ENCODE measurements around the gene EFCAB9.
"Not testable (repeated sequence)": the region's sequence is repeated elsewhere in the genome, so short reads cannot be mapped to it uniquely, and the experiment has no call there.

The EFCAB9 gene

GRCh38 chr5:172188893-172189692 is 4.9 kb upstream of the EFCAB9 start:
- peak; percentile 32 for DNase-seq (ENCODE audit: low read depth)

GRCh38 chr5:172189693-172190296 is 4.2 kb upstream of the EFCAB9 start:
- DNase-seq (ENCODE audit: low read depth) = no peak

GRCh38 chr5:172194985-172195774 is 1.2 kb downstream of the EFCAB9 start:
- no peak for DNase-seq (ENCODE audit: low read depth)

DNA sequence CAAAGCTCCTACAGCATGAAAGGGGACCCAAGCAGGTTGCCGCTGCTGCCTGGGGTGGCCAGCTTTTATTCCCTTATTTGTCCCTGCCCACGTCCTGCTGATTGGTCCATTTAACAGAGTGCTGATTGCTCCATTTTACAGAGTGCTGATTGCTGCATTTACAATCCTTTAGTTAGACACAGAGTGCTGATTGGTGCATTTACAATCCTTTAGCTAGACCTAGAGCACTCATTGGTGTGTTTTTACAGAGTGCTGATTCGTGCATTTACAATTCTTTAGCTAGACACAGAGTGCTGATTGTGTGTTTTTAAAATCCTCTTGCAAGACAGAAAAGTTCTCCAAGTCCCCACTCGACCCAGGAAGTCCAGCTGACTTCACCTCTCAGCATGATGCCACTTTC is 3.8 kb downstream of the EFCAB9 start:
- DNase-seq (ENCODE audit: low read depth) = not testable (repeated sequence)

GRCh38 chr5:172199446-172199845 is 5.5 kb downstream of the EFCAB9 start:
- no peak for DNase-seq (ENCODE audit: low read depth)

- DNase-seq (ENCODE audit: low read depth) = no peak
These were observed 6.5 kb downstream of the EFCAB9 start for GRCh38 chr5:172200476-172200875.

- not testable (repeated sequence) for DNase-seq (ENCODE audit: low read depth)
These were observed 12.0 kb downstream of the EFCAB9 start for GRCh38 chr5:172205984-172206383.

DNA sequence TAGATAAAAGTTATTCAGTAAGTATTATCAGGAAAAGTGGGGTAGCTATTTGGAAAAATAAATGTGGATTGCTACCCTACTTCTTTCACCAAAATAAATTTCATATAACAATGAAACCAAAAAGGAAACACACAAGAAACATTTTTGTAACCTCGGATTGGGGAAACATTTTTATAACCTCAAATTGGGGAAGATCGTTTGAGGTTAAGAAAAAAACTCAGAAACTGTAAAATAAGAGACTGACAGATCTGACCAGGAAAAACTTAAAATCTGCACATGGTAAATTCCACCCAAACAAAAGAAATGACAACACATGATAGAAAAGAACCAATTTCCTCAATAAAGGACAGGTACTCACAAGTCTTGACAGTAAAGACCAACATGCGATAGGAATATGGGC is 13.5 kb downstream of the EFCAB9 start:
- DNase-seq (ENCODE audit: low read depth) = no peak

DNA sequence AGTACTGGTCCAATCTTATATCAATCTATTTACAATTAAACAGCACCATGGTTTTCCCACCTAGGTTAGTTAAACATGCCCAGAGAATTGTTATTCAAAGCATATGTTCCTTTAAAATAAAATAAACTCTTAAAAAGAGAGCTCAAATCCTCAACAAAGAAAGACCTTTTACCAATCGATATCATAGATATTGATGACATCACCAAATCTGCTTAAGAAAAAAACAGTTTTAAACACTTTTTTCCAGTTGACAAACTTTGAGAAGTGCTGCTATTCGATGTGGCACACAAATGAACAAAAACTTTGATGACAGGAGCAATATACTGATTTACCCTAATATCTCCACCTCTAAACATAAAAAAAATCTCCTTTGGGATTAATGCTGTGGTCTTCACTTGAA is 15.7 kb downstream of the EFCAB9 start:
- no peak for DNase-seq (ENCODE audit: low read depth)

DNA sequence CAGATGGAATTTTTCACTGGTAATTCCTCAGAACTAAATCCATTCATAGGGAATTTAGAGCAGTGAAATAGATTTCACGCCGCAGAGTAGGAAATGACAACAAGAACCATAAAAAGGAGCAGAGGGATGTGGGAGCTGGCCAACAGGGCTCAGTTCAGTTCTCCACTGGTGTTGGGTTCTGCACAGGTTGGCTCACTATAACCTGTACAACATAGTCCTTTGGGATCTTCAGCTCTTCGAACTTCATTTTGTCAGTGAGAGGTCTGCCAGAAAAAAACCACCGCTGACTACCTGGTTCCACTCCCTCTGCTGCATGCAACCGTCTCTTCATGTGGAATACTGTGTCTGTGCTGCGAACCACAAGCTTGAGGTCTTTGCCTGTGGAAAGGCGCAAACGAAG is 17.7 kb downstream of the EFCAB9 start:
- no peak for DNase-seq (ENCODE audit: low read depth)

GRCh38 chr5:172213126-172213525 is 19.2 kb downstream of the EFCAB9 start:
- DNase-seq (ENCODE audit: low read depth) = no peak

GRCh38 chr5:172216345-172216744 is 22.4 kb downstream of the EFCAB9 start:
- no peak for DNase-seq (ENCODE audit: low read depth)

- no peak for DNase-seq (ENCODE audit: low read depth)
These were observed 25.3 kb downstream of the EFCAB9 start for GRCh38 chr5:172219296-172219695.

- no peak for DNase-seq (ENCODE audit: low read depth)
These were observed 30.2 kb downstream of the EFCAB9 start for GRCh38 chr5:172223901-172224873.

- no peak for DNase-seq (ENCODE audit: low read depth)
These were observed 31.0 kb downstream of the EFCAB9 start for GRCh38 chr5:172224996-172225395.

- no peak for DNase-seq (ENCODE audit: low read depth)
These were observed 35.9 kb downstream of the EFCAB9 start for GRCh38 chr5:172229904-172230303.

GRCh38 chr5:172234031-172234430 is 40.1 kb downstream of the EFCAB9 start:
- no peak for DNase-seq (ENCODE audit: low read depth)

DNA sequence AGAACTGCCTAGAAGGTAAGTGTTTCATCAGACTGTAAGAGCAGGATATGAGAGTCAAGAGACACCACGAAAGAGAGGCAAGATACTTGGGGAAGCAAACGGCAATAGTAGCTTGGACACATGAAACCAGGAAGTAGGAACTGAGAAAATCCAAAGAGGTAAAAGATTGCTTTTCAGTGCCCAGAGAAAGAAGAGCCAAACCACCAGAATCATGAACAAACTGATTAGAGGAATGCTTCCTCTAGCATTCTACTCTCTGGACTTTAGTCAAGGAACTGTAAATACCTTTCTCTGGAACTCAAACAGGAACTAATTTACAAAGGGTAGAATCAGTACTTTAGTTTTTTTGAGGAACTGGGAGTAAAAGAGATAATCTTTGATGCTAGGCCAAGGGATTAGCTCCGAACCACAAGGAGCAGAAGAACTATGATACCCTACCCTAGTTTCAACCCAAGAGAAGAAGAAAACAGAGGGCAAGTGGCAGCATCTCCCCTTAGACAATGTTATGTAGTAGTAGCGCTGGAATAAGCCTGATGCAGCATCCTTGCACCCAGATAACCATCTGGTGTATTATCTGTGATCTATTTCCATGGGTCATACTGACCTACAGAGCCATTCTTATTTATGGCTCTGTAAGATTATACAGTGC is 41.3 kb downstream of the EFCAB9 start:
- DNase-seq (ENCODE audit: low read depth) = no peak

GRCh38 chr5:172235827-172236736 is 42.1 kb downstream of the EFCAB9 start:
- no peak for DNase-seq (ENCODE audit: low read depth)

- no peak for DNase-seq (ENCODE audit: low read depth)
These were observed 44.4 kb downstream of the EFCAB9 start for GRCh38 chr5:172238334-172238733.
